NCI-H1417 treated with DMSO at 0.1 percent for 48 hours (cell line): ENCODE data around the gene LMF2.
"Not testable (repeated sequence)": the region's sequence is repeated elsewhere in the genome, so short reads cannot be mapped to it uniquely, and the experiment has no call there.

Experiments
- DNase-seq: peaks from one replicate; lab custom pipeline; 2025; lab: John Stamatoyannopoulos, UW

LMF2 gene

DNA sequence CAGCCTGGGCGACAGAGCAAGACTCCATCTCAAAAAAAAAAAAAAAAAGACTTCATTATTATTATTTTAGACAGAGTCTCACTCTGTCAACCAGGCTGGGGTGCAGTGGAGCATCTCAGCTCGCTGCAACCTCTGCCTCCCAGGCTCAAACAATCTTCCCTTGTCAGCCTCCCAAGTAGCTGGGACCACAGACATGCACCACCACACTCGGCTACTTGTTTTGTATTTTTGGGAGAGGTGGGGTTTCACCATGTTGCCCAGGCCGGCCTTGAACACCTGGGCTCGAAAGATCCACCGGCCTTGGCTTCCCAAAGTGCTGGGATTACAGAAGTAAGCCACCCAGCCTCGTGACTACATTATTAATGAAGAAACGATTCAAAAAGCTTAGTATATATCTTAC is 27.6 kb upstream of the LMF2 start:
- DNase-seq: no peak

DNA sequence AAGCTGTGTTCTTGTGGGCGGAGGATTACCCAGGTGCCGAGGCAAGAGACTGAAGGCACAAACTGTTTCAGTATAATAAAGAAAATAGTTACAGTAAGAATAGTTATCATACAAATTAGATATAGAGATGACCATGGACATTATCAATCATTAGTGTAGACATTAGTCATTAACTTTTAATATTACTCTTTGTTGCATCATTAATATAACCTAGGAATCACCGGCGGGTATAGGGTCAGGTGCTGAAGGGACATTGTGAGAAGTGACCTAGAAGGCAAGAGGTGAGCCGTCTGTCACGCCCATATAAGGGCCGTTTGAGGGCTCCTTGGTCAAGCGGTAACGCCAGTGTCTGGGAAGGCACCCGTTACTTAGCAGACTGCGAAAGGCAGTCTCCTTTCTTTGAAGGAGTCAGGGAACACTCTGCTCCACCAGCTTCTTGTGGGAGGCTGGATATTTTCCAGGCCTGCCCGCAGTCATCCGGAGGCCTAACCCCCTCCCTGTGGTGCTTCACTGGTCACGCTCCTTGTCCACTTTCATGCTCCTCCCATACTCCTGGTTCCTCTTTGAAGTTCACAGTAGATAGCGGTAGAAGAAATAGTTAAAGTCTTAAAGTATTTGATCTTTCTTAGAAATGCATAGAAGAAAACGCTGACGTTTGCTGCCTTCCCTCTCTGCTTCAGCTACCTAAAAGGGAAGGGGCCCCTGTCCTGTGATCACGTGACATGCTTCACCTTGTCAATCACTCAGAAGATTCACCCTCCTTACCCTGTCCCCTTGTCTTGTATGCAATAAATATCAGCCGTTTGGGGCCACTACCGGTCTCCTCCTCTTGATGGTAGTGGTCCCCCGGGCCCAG is 26.6 kb upstream of the LMF2 start:
- not testable (repeated sequence) for DNase-seq

DNA sequence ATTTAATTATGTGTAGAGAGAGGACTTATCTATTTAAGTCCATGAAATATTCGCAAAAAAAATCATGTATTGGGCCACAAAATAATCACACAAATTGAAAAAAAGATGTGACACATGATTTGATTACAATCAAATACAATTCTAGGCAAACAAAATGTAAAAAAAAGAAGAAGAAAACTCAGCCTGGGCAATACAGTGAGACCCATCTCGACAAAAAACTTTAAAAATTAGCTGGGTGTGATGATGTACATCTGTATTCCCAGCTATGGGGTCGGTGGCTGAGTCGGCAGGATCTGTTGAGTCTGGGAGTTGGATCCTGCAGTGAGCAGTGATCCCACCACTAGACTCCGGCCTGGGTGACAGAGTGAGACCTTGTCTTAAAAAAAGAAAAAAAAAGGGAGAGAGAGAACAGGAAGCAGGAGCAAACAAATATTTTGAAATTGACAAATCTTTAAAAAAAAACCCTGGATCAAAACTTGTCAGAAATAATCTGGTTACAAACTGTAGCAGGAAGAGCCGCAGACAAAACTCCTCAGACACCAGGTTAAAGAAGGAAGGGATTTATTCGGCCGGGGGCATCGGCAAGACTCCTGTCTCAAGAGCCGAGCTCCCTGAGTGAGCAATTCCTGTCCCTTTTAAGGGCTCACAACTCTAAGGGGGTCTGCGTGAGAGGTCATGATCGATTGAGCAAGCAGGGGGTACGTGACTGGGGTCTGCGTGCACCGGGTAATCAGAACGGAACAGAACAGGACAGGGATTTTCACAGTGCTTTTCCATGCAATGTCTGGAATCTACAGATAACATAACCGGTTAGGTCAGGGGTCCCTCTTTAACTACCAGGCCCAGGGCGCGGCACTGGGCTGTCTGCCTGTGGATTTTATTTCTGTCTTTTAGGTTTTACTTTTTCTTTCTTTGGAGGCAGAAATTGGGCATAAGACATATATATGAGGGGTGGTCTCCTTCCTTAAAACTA is 25.6 kb upstream of the LMF2 start:
- DNase-seq: no peak

DNA sequence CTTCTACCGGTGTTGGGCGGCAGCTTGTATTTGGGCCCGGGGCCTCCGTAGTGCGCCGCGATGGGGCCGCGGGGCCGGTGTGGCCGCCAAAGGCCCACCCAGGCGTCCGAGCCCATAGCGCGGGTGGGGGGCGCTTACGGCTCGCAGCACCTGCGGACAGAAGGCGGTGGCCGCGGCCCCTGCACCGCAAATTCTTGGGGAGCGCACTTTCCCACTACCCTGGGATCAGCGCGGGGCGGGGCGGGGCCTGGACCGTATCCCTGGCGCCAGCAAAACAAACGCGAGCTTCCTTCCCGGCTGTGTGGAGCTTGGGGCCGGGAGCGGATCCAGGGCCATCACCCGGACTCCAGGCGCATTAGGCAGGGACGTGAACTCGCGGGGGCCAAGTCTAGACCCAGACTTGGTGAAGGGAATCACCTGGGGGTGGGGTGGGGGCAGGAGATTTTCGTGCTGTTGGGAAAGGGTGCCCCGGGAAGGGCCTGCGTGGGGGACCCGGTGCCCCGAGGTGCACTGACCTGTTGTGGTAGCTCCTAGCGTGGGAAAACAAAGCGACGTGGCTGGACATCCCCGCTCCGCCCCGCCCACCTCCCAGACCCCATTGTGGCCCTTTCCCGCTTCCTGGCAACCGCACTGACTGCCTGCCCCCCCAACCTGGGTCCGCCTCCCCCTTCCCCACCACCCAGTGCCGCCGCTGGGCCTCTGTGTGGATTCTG is 24.6 kb upstream of the LMF2 start:
- no peak for DNase-seq

DNA sequence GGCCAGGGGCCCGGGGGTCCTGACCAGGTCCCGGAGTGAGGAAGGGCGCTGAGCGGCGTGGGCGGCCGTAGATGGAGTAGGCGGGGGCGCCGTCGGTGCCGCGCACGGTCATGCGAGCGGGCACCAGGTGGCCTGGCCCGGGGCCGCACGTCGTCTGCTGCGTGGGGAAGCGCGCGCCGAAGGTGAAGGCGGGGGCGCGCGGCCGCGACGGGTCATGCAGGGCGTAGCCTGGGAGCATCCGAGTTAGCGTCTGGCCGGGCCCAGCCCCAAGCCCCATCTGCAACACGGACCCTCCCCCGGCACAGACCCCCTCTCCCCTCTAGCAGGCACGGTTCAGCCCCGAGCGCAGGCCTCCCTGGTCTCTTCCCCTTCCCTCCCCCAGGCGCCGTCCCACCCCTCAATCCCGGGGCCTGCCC is 24.1 kb upstream of the LMF2 start:
- DNase-seq: no peak

DNA sequence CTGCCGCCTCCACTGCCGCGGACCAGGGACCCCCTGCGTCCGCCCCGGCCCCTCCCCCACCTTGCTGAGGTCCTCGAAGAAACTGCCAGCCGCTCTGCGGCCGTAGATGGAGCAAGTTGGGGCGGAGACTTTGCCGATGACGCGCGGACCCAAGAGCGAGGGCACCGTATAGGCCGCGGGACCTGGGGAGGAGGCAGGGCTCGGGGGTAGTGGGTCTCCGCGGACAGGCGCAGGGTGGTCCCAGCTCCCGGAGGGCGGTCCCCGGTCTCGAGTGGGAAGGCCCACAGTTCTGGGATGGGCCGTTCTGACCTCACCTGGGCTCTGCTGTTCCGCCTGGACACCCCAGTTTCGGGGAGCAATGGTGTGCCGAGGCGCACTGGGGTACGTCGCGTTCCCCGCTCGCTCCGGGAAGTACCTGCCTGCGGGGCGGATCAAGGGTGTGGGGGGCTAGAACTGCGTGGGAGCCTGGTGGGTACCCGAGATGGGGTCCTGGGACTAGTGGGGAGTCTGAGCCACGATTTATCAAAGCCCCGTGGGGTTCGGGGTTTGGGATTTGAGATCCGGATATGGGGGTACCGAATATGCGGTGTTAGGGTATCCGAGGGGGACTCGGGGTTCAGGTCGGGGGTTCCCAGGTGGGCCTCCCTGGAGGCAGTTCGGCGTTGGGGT is 23.5 kb upstream of the LMF2 start:
- DNase-seq: no peak

DNA sequence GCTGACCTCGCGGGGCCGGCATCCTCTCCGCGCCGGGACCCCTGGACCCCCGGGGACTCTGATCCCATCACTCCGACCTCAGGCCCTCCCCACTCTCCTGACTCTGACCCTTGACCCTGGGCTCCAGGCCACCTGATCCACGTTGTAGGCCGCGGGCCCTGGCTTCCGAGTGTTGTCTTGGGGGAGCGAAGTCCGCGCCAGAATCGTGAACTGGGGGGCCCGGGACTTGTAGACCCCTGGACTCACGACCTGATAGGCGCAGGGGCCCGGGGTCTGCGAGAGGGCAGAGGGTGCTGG is 23.0 kb upstream of the LMF2 start:
- no peak for DNase-seq

DNA sequence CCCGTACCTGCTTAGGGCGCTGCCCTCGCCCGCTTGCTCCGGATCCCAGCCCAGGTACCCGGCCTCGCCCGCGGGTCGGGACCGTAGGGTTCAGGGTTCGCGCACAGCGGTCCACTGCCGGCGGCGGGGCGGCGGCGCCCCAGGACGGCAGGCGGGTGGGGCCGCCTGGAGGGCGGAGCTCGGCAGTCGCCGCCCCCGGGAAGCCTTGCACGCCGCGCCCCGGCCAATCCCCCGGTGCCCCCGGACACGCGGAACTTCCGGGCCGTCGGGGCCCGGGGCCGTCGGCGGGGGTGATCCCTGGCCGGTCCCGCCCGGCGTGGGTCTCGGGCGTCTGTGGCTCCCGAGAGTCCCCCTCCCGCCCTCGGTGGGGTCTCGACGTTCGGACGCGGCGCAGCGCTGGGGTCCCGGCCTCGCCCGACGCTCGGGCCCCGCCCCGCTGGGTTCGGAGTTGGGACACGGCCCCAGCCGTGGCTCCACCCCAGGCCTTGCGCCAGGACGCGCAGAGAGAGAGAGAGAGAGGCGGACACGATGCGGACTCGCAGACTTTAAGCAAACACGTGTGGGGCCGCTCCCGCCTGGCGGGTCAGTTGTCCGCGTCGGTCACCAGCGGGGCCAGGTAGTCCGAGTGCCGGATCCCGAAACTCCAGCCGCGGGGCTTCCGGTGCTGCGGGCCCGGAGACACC is 22.5 kb upstream of the LMF2 start, which contains the start of gene TYMP:
TSS of gene TYMP (minus strand) at position 116 of the 683 bp plus-strand sequence. CDS start 303 bp downstream, outside the sequence.
- DNase-seq: no peak

DNA sequence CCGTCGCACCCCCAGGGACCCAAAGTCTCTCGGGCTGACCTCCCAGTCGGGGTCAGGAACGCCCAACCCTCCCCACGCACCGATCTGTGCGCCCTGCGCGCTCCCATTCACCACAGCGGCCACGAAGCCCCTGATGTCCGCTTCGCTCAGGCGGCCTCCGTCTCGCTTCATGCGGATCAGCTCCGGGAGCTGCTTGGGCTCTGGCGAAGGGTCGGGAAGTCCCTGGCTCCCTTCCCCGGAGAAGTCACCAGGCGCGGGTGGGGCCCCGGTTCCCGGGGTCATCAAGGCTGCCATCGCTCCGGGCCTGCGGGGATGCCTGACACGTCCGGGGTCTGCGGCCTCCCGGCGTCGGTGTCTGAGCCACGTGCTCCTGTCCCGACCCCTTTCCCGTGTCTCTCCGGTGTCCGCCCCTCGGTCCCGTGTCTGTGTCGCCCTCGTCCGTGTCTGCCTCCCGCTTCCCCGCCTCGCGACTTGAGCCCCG is 22.0 kb upstream of the LMF2 start:
- no peak for DNase-seq

DNA sequence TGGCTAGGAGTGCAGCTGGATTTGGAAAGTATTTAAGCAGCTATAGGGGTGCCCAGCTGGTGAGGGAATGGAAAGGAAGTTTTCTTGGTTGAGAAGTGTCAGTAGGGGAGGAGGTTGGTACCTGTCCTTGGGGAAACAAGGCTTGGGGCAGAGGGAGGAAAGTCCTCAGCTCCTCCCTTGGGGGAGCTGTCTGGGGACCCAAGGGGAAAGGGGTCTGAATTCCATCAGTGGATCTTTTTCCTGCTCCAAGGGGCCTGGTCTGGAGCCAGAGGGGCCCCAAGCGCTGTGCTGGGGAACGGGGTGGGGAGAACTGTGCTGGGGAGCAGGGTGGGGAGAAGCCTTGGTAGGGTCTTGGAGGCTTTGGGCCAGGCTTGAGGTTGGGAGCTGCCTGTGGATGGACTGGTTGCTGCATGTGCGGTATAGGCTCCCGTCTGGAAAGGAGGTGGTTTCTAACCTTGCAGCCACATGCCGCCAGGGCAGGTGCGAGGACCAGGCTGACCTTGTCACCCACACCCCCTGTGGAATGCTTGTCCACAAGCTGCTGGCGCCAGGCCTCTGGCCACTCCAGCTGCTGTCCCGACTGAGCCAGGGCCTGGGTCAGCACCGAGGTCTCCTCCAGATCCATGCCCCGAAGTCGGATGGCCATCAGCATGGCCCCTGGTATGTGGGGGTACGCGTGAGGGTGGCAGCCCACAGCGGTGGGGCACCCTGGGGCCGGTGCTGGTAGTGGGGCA is 21.3 kb upstream of the LMF2 start:
- no peak for DNase-seq

DNA sequence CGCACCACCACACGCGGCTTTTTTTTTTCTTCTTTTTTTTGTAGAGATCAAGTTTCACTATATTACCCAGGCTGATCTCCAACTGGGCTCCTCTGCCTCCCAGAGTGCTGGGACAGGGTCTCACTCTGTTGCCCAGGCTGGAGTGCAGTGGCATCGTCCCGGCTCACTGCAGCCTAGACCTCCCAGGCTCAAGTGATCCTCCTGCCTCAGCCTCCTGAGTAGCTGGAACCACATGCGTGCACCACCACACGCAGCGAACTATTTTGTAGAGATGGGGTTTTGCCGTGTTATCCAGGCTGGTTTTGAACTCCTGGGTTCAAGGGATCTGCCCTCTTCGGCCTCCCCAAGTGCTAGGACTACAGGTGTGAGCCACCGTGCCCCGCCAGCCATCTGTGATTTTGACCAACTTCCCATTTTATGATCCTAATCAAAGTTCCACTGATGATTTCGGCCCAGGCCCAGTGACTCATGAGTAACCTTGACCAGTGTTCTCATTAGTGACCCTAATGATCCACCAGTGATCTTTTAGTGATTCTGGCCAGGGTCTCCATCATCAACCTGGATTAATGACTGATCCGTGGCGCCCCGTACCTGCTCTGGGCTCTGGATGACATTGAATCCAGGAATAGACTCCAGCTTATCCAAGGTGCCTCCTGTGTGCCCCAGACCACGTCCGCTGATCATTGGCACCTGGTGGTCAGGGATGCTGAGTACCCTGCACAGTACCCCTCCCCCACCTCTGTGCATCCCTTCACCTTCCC is 20.6 kb upstream of the LMF2 start:
- DNase-seq: no peak

DNA sequence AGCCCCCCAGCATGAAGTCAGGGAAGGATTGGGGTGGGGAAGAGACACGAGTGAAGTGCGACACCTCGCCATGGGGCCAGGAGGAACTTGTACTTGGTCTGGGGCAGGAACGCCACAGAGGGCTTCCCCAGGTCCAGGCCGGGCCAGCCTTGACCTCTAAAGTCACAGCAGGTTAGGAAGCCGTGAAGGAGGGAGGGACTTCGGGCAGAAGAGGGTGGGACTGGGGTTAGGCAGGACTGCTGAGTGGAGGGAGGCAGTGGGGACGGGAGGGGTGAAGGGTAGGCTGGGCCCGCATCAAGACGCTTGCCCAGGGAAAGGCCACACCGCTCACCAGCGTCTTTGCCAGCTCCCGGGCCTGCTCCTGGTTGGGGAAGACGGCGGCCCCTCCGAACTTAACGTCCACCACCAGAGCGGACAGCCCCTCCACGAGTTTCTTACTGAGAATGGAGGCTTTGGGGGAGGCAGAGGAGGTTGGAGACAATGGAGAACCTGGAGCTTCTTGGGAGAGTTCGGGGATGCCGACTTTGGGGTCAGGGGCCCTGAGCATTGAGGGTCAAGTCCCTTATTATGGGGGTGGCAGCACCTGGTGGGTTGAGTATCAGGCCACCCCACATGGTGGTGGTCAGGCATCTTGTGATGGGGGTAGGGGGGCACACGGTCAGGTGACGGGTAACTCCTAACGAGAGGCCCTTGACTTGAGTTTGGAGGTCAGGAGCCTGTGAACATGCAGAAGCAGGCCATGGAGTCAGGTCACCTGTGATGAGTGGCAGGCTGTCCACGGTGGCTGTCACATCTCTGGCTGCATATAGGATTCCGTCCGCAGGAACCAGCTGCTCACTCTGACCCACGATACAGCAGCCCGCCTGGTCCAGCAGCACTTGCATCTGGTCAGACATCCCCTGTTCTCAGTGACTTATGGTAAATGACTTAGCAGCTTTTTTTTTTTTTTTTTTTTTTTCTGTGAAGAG is 19.6 kb upstream of the LMF2 start:
- DNase-seq: no peak

DNA sequence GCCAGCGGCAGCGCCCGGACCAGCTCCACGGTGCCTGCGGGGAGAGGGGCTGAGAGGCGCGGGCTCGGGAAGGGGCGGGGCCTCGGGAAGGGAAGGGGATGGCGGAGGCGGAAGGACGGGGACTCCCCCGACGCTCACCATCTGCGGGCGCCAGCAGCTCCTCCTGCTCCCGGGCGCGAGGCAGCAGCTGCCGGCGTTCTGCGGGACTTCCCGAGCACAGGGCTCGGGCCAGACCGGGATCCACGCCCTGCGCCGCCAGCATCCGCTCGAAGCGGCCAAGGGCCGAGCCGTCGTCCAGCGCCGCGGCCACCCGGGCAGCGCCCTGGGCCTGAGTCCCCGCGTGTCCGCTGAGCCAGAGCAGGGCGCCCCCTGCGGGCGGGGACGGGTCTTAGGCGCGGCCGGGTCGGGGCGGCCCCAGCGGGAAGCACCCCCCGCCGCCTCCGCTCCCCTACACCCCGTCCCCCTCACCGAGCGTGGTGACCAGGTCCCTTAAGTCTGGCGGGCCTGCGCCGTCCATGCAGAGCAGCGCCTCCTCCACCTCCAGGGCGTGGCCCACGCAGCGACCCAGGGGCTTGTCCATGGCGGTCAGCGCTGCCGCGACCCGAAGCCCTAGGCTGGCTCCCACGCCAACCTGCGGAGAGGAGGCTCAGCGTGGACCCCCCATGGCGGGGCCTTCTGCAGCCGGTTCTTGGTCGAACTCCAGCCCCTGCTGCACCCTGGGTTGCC is 18.8 kb upstream of the LMF2 start:
- DNase-seq: no peak

DNA sequence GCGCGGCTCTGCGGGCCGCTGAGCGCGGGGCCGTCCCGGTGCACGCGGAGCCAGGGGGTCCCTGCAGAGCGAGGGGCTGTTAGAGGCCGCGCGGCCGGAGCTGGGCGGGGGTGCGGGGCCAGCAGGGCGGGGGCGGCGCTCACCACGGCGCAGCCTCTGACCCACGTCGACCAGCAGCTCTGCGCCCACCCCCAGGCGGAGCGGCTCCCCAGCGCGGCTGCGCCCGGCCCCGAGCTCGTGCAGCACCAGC is 18.3 kb upstream of the LMF2 start:
- no peak for DNase-seq

DNA sequence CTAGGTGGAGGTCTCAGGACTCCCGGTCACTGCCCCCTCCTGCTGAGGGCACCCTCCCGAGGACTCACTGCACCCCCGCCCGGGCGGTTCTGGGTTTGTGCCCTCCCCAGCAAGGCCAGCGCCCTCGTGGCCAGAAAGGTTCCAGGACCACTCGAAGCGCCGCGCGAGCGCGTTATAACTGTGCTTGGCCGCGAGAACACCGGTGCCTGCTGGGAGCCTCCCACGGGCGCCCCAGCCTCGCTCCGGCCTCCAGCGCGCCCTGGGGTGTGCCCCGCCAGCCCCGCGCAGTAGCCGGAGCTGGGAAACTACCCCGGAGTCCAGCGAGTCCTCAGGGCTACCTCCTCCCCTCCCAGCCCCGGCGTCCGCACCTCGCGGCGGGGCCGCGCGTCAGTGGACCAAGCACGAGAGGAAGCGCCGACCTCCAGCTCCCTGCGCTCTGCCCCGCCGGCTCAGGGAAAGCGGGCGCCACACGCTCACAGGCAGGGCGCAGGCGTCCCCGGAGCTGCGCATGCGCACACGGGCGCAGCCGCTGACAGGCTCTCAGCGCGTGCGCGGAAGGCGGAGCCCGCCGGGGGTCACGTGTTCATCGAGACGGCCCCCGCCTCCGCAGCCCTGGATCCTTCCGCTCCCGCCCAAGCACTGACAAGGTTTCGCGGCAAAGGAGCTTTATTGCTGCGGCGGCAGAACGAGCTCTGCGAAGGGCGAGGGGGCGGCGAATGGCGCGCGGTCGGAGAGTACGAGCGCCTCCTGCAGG is 17.8 kb upstream of the LMF2 start, which contains the start of gene SCO2:
TSS of gene SCO2 (minus strand) at position 495 of the 754 bp plus-strand sequence. CDS start 1,187 bp downstream, outside the sequence.
- DNase-seq: peak; percentile 41

DNA sequence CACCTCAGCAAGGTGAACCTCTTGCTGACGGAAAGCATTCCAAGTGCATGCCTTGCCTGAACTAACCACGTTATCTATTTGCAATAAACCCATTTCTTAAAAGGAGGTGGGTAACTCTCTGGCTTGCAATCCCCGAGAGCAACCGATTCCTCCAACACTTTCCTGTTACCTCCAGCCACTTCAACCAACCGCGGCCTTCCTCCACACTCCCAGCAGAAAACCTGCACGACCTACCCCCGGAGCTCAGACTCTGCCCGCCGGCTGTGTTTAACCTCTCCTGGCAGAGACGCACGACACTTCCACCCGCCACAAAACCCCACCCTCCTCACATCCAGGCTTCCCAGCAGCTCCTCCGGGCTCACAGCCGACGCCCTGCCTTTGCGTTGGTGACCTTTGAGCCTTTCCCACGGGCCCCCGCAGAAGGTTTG is 17.2 kb upstream of the LMF2 start:
- no peak for DNase-seq
